GM21717 (cell line): ENCODE results near the gene MAK.
"Not testable (repeated sequence)": the region's sequence is repeated elsewhere in the genome, so short reads cannot be mapped to it uniquely, and the experiment has no call there.

Experiments
- ATAC-seq: cut with Tn5 transposase; IDR thresholded peaks from one replicate; pipeline ENCODE4 v1.9.1; 2021; ENCODE audit warnings: mild to moderate bottlenecking, moderate library complexity; ENCODE audit not compliant: unreplicated experiment

MAK gene

GRCh38 chr6:10792101-10792500 lies 46.2 kb downstream of the MAK start:
- no peak for ATAC-seq

- no peak for ATAC-seq
Observed at GRCh38 chr6:10791673-10792072, 46.7 kb downstream of the MAK start.

DNA sequence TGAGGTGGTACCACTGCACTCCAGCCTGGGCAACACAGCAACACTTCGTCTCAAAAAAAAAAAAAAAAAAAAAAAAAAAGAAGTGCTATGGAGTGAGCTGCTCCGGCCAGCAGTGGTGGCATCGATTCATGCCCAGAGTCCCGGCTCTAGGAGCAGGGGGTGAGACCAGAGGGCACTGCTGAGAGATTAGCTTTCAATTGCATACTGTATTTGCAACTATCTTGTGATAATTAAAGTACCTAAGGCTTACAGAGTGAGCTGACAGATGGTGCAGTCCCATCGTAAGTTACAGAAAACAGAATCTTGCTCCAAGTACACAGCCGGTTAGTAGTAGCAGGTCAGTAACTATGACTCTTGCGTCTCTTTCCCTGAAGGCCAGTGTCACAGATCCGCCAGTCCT lies 59.3 kb downstream of the MAK start:
- no peak for ATAC-seq

DNA sequence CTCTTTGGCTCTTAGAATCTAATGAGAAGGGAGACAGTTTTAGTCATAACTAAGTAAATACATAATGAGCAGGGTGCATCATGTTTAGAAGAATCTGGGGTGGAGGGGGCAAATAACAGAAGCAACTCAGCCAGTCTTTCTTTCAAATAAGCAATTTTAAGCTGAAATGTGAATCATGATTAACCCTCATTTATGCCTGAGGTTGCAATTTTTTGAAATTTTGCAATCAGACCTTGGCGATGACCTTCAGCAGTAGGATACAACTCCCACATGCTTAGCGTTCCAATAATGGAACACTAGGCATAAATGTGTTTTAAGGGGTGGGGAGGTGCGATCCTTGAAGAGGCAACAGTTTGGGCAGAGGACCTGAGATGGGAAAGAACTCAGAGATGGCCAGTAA lies 60.1 kb downstream of the MAK start:
- ATAC-seq, result no peak

- no peak for ATAC-seq
Observed at GRCh38 chr6:10771371-10771894, 66.9 kb downstream of the MAK start.

DNA sequence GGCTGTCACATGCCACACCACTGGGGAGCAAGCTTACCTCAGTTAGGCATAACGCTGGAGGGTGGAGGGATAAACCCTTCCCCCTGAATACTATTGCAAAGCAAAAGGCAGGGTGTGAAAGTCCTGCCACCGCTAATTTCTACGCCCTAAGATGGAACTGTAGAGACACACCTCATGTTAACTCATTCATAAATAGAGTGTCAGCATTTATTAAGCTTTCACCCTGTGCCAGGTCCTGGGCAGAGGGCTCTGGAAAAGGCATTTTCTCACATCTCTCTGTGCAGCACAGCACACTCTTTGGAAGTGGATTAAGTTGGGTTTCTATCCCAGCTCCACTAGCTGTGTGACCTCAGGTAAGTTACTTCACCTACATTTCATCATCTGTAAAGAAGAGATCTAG lies 68.9 kb downstream of the MAK start:
- no peak for ATAC-seq

DNA sequence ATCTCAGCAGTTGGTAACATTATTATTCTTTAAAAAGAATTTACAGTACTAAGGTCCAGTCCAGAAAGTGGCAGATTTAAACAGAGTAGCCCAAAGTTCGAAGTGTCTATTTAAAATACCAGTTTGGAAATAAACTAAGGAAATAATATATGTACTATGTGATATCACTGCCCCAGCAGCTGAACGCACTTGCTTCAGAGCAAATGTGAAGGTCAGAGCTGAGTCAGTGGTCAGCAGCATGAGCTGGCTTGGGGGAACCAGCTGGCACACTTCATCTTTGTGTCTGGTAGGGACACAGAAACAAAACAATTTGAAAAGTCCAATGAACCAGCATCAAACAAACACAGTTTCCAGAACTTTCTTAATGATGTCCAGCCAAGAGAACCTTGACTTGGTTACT lies 75.3 kb downstream of the MAK start:
- ATAC-seq, result no peak

- ATAC-seq, result no peak
Observed at GRCh38 chr6:10759884-10760329, 78.4 kb downstream of the MAK start.

GRCh38 chr6:10759312-10759839 lies 79.0 kb downstream of the MAK start:
- ATAC-seq, result peak; percentile 53

- no peak for ATAC-seq
Observed at GRCh38 chr6:10756085-10756484, 82.3 kb downstream of the MAK start.

DNA sequence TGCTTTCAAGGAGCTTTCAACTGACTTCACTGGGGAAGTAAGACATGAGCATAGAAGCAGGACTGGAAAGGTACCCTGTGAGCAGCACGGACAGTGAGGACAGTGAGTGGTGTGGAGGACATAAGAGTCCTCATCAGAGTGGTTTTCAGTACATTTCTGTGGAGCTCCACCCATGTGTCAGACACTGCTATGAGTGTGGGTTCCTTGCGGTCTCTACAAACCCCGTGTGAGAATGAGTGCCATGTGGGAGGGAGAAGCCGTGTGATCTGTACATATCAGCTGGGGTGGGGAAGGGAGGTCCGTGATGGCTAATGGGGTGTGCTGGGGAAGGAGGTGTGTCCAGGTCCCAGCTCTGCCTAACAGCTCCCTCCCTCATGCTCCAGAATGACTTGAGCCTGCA lies 86.6 kb downstream of the MAK start:
- not testable (repeated sequence) for ATAC-seq

GRCh38 chr6:10750568-10750967 lies 87.8 kb downstream of the MAK start:
- not testable (repeated sequence) for ATAC-seq

- ATAC-seq, result no peak
Observed at GRCh38 chr6:10749734-10750133, 88.6 kb downstream of the MAK start.

DNA sequence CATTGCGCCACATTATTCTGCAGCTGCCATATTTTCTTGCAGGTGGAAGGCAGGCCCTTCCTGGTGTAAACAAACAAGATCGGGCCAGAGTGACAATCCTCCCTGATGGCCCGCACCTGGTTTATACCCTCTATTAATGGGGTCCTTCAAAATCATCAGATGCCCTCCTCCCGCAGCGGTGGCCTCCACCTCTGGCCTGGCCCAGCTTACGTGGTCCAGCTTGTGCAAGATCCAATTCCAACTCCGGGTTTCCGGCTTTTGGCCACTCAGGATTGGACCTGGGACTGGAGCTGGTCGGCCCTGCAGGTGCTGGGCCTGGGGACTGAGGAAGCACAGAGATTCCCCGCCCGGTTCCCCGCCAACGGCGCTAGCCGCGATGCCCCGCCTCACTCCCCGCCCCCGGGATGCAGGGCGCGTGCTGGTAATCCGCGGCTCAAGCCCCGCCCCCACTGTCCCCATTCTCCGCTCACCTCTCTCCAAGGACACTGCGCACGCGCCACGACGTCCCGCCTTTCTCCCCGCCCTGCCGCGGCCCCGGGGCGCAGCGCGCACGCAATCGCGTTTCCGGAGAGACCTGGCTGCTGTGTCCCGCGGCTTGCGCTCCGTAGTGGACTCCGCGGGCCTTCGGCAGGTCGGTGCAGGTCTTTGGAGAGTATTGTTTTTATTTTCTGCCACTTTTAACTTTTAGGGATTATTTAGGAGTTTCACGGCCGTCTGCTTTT lies 90.9 kb downstream of the MAK start, which contains the start of gene TMEM14B:
Gene TMEM14B (plus strand): TSS at position 555 of the 722 bp plus-strand sequence. CDS start 1,441 bp downstream, outside the sequence.
- ATAC-seq, result peak; percentile 96

DNA sequence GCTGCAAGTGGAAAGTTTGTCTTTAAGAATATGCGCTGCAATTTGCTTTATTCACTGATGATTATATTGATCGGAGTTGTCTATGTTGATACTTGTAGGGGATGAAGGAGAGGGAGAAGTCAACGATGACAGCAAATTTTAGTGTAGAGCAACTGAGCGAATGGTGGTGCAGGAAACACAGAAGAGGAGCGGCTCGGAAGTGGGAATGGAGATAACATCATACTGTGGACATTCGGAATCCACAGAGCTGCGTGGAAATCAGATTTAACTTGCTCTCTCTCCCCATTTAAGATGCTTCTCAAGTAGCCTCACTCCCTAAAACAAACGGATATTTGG lies 91.5 kb downstream of the MAK start:
- ATAC-seq, result no peak

GRCh38 chr6:10745116-10745515 lies 93.2 kb downstream of the MAK start:
- ATAC-seq, result no peak

- ATAC-seq, result no peak
Observed at GRCh38 chr6:10743515-10743914, 94.8 kb downstream of the MAK start.

DNA sequence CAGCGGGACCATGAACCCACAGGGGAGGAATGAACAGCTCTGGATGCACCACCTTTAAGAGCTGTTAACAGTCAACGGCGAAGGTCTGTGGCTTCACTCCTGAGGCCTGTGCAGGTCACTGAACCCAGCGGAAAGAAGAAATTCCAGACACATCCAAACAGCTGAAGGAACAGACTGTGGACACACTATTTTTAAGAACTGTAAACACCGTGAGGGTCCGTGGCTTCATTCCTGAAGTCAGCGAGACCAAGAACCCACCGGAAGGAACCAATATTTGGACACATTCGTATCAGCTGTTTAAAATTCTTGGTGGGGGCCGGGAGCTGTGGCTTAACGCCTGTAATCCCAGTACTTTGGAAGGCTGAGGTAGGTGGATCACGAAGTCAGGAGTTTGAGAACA lies 96.1 kb downstream of the MAK start:
- no peak for ATAC-seq

DNA sequence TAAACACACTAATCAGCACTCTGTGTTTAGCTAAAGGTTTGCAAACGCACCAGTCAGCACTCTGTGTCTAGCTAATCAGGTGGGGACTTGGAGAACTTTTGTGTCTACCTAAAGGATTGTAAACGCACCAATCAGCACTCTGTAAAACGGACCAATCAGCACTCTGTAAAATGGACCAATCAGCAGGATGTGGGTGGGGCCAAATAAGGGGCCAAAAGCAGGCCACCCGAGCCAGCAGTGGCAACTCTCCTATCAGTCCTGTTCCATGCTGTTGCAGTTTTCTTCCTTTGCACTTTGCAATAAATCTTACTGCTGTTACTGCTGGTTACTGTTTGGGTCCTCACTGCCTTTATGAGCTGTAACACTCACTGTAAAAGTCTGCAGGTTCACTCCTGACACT lies 96.7 kb downstream of the MAK start:
- not testable (repeated sequence) for ATAC-seq

- no peak for ATAC-seq
Observed at GRCh38 chr6:10740061-10740460, 98.3 kb downstream of the MAK start.

GRCh38 chr6:10736731-10737130 lies 101.6 kb downstream of the MAK start:
- ATAC-seq, result no peak

DNA sequence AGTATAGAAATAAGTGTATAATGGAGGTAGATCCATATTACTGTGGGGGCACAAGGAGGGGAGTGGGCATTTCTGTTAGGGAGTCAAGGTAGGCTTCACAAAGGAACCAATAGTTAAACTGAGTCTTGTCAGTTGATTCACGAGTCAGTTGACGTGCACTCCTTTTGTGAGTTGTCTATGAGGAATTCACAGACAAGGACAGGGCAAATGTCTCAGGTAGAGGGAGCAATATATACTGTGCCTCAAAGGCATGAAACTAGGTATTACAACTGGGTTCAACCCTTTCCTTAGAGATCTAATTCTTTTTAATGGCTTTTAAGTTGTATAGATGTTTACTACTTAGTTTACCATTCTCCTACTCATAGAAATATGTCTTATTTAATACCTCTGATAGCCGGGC lies 104.5 kb downstream of the MAK start:
- no peak for ATAC-seq
